ENCODE data around the gene CCDC28B.

Gene CCDC28B

GRCh38 chr1:32194984-32195383 is 5.4 kb upstream of the CCDC28B start:
- no peak for DNase-seq (ENCODE audit: low spot score)

GRCh38 chr1:32195531-32195930 is 4.9 kb upstream of the CCDC28B start:
- TF ChIP-seq, protein P1, sequence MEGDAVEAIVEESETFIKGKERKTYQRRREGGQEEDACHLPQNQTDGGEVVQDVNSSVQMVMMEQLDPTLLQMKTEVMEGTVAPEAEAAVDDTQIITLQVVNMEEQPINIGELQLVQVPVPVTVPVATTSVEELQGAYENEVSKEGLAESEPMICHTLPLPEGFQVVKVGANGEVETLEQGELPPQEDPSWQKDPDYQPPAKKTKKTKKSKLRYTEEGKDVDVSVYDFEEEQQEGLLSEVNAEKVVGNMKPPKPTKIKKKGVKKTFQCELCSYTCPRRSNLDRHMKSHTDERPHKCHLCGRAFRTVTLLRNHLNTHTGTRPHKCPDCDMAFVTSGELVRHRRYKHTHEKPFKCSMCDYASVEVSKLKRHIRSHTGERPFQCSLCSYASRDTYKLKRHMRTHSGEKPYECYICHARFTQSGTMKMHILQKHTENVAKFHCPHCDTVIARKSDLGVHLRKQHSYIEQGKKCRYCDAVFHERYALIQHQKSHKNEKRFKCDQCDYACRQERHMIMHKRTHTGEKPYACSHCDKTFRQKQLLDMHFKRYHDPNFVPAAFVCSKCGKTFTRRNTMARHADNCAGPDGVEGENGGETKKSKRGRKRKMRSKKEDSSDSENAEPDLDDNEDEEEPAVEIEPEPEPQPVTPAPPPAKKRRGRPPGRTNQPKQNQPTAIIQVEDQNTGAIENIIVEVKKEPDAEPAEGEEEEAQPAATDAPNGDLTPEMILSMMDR (IDR thresholded peaks at IDR 0.05; ENCODE audit: extremely low read depth, missing control alignments), result no peak

More at GRCh38 chr1:32194984-32195383, 5.4 kb upstream of the CCDC28B start:
- TF ChIP-seq, protein P1 (IDR thresholded peaks at IDR 0.05; ENCODE audit: extremely low read depth, missing control alignments), result no peak

GRCh38 chr1:32195972-32196823 is 4.2 kb upstream of the CCDC28B start:
- no peak for DNase-seq (ENCODE audit: low spot score)
- TF ChIP-seq, protein P1 (IDR thresholded peaks at IDR 0.05; ENCODE audit: extremely low read depth, missing control alignments), result no peak

More at GRCh38 chr1:32195531-32195930, 4.9 kb upstream of the CCDC28B start:
- no peak for DNase-seq (ENCODE audit: low spot score)

DNA sequence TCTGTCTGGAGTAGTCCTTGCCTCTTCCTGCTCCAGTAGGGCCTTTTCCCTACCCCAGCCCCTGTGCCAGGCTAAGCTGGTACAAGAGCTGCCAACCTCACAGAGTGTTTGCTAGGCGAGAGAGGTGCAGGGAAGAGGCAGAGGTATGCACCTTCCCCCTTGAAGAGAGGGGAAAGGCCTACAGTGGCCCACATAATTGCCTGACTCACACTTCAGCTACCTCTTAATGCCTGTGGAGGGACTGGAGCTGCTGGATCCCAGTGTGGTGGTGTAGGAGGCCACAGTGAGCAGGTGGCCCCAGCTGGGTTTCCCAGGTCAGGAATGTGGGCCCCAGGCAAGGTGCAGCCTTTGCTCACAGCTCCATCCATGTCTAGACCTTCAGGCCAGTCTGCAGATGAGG is 3.3 kb upstream of the CCDC28B start:
- no peak for DNase-seq (ENCODE audit: low spot score)
- TF ChIP-seq, protein P1 (IDR thresholded peaks at IDR 0.05; ENCODE audit: extremely low read depth, missing control alignments), result no peak

- TF ChIP-seq, protein P1 (IDR thresholded peaks at IDR 0.05; ENCODE audit: extremely low read depth, missing control alignments), result no peak
Measured at GRCh38 chr1:32197837-32198236, 2.6 kb upstream of the CCDC28B start.

DNA sequence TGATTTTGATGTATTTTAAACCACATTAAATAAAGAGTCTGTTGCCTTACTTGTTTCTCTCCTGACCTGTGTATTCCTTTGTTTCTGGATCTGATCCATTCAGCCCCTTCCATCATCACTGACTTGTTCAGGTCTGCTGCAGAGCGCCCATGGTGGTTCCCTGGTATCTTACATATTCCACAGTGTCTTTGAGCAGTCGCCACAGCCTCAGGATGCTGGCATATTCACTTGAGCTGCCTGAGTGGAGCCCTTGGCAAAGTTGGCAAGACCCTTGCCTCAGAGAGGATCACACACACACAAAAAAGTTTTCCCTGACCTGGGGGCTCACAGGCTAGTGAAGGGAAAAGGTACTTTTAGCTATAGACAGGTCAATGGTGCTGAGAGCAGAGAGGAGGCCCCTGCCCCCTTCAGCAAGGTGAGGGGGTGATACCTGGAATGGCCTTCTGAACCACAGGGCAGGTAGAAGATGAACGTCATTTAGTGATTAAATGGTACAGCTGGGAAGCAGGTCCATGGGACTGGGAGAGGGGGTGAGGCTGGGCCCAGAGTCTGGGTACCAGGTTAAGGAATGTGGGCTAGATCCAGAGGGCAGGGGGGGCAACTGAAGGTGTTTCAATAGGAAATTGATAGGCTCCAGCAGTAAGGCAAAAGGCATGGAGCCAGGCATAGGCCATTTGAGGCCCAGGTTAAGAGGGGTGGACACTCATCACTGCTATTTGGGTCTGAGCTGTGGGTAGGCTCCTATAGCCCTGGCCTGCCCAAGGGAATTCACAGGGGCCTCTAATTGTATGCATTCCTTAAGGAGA is 2.0 kb upstream of the CCDC28B start:
- TF ChIP-seq, protein P1 (IDR thresholded peaks at IDR 0.05; ENCODE audit: extremely low read depth, missing control alignments), result no peak
- no peak for DNase-seq (ENCODE audit: low spot score)

More at GRCh38 chr1:32197837-32198236, 2.6 kb upstream of the CCDC28B start:
- DNase-seq (ENCODE audit: low spot score), result no peak
